HG03280 (cell line): Measurements from ENCODE around the gene LGALS4.
"Not testable (repeated sequence)": the region's sequence is repeated elsewhere in the genome, so short reads cannot be mapped to it uniquely, and the experiment has no call there.

Experiments
- ATAC-seq: cut with Tn5 transposase; IDR thresholded peaks from one replicate; pipeline ENCODE4 v1.9.1; 2021; ENCODE audit warnings: mild to moderate bottlenecking, moderate library complexity; ENCODE audit not compliant: unreplicated experiment

The LGALS4 gene

GRCh38 chr19:38812841-38813320 is at the start of gene LGALS4:
Gene LGALS4 (minus strand): TSS chr19:38812945. CDS start chr19:38812886, 59 bp downstream.
- ATAC-seq, result no peak

GRCh38 chr19:38861368-38861767 is 48.6 kb upstream of the LGALS4 start:
- ATAC-seq, result no peak

GRCh38 chr19:38859631-38860204 is 47.0 kb upstream of the LGALS4 start:
- not testable (repeated sequence) for ATAC-seq

- ATAC-seq, result no peak
These were observed 44.1 kb upstream of the LGALS4 start for GRCh38 chr19:38856813-38857212.

GRCh38 chr19:38855751-38856150 is 43.0 kb upstream of the LGALS4 start:
- ATAC-seq, result not testable (repeated sequence)

- not testable (repeated sequence) for ATAC-seq
These were observed 42.2 kb upstream of the LGALS4 start for GRCh38 chr19:38854961-38855360.

- no peak for ATAC-seq
These were observed 40.5 kb upstream of the LGALS4 start for GRCh38 chr19:38853214-38853613.

- ATAC-seq, result no peak
These were observed 39.7 kb upstream of the LGALS4 start for GRCh38 chr19:38852231-38853044.

- ATAC-seq, result peak; percentile 28
These were observed 39.0 kb upstream of the LGALS4 start for GRCh38 chr19:38851622-38852230.

- ATAC-seq, result no peak
These were observed 38.4 kb upstream of the LGALS4 start for GRCh38 chr19:38850976-38851621.

- peak; percentile 66 for ATAC-seq
These were observed 37.8 kb upstream of the LGALS4 start for GRCh38 chr19:38850436-38850975.

- peak; percentile 52 for ATAC-seq
These were observed 37.2 kb upstream of the LGALS4 start, which contains the start of gene HNRNPL for GRCh38 chr19:38849860-38850435. Gene HNRNPL (minus strand): TSS chr19:38849986. CDS start chr19:38849966, 20 bp downstream.

- peak; percentile 30 for ATAC-seq
These were observed 36.6 kb upstream of the LGALS4 start for GRCh38 chr19:38849147-38849859.

- ATAC-seq, result no peak
These were observed 35.8 kb upstream of the LGALS4 start for GRCh38 chr19:38848299-38849146.

- no peak for ATAC-seq
These were observed 33.4 kb upstream of the LGALS4 start for GRCh38 chr19:38846097-38846496.

GRCh38 chr19:38845374-38846024 is 32.8 kb upstream of the LGALS4 start:
- no peak for ATAC-seq

GRCh38 chr19:38844093-38844686 is 31.4 kb upstream of the LGALS4 start:
- ATAC-seq, result no peak

GRCh38 chr19:38843175-38843758 is 30.5 kb upstream of the LGALS4 start:
- no peak for ATAC-seq
